ENCODE data around the gene HOMER1. TPM values are rescaled to one million over a fixed set of nuclear protein-coding genes. Genes with fewer than 3 reads are reported as not detected.

HOMER1 gene
- total and polyA plus RNA-seq, 2 donors (not counting 1 experiment from before 2014, with no cell fraction given), result 3.9 to 6.8 TPM

DNA sequence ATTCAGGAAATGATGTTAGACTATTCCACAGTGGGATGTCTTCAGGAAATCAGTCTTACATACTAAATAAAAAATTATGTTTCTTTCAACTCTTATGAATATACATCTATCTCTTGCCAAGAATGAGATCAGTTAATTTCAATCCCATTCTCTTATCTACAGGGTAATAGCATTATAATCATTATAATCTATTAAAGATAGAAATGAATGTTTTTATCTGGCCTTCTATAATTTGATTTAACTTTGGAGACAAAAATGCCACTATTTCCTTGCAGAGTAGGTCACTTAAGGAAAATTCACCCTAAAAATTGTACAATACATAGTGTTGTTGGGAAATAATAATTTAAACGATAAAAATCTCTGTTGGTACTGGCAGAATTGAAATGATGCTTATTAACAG is 96.4 kb downstream of the HOMER1 start:
- Histone ChIP-seq H3K4me1 (ENCODE audit: control insufficient read depth, extremely low read depth, insufficient read depth, low read length) (no peaks in the 10 kb centered on the region), H3K9ac (ENCODE audit: insufficient read depth, low read length) (no peak overlapping the region), H3K27ac (ENCODE audit: insufficient read depth, low read length) (no peak overlapping the region), H3K4me2 (ENCODE audit: extremely low read depth, insufficient read depth, low read length) (no peak overlapping the region), H3K36me3 (ENCODE audit: control insufficient read depth, insufficient read depth, low read length) (no peaks in the 10 kb centered on the region), H3K4me3 (replicated peaks in 1 of 4; ENCODE audit: control extremely low read depth in 1 of 4, insufficient read depth in 1 of 4, low read depth in 3 of 4, low read length in 4 of 4) (no peak overlapping the region), H4K20me1 (ENCODE audit: control insufficient read depth, extremely low read depth, insufficient read depth, low read length) (no peaks in the 10 kb centered on the region), H3K27me3 (ENCODE audit: control insufficient read depth, insufficient read depth, low read length) (no peaks in the 10 kb centered on the region), H2AFZ (ENCODE audit: low read length) (no peak overlapping the region), H3K9me3 (ENCODE audit: control insufficient read depth, insufficient read depth, low read depth, low read length) (no peaks in the 10 kb centered on the region), H3K79me2 (ENCODE audit: control insufficient read depth, insufficient read depth, low read length) (no peaks in the 10 kb centered on the region)
- DNase-seq (ENCODE audit: low read depth in 2 of 2), result no peak
- TF ChIP-seq, protein P1, sequence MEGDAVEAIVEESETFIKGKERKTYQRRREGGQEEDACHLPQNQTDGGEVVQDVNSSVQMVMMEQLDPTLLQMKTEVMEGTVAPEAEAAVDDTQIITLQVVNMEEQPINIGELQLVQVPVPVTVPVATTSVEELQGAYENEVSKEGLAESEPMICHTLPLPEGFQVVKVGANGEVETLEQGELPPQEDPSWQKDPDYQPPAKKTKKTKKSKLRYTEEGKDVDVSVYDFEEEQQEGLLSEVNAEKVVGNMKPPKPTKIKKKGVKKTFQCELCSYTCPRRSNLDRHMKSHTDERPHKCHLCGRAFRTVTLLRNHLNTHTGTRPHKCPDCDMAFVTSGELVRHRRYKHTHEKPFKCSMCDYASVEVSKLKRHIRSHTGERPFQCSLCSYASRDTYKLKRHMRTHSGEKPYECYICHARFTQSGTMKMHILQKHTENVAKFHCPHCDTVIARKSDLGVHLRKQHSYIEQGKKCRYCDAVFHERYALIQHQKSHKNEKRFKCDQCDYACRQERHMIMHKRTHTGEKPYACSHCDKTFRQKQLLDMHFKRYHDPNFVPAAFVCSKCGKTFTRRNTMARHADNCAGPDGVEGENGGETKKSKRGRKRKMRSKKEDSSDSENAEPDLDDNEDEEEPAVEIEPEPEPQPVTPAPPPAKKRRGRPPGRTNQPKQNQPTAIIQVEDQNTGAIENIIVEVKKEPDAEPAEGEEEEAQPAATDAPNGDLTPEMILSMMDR (conservative IDR thresholded peaks at IDR 0.05 in 1 of 2, IDR thresholded peaks at IDR 0.05 in 1 of 2; ENCODE audit: low read depth in 1 of 2, low read length in 2 of 2), result no peak
- TF ChIP-seq EZH2 (IDR thresholded peaks at IDR 0.05; ENCODE audit: low read length, missing control alignments), result no peak

DNA sequence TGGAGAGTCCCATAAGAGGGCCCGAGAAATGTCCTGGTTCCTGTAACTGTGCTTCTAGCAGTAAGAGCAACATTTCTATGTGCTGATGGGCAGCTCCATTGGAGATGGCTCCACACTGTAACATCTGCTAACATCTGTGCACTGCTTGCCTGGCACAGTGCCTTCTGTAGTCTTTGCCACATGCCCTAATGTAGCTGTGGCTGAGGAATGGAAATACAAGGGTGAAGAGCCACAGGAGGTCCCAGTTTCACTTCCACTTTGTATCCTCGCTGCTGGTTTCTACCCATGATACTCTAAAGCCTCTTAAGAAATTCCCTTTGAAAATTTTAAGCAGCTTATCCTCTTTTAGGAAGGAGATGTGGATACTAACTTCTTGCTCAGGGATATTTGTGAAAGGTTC is 97.4 kb downstream of the HOMER1 start:
- Histone ChIP-seq H3K4me3 (replicated peaks in 1 of 4; ENCODE audit: control extremely low read depth in 1 of 4, insufficient read depth in 1 of 4, low read depth in 3 of 4, low read length in 4 of 4) (peak overlapping the region in 1 of 4 experiments; percentile 32), H3K27ac (ENCODE audit: insufficient read depth, low read length) (no peak overlapping the region), H3K4me1 (ENCODE audit: control insufficient read depth, extremely low read depth, insufficient read depth, low read length) (no peaks in the 10 kb centered on the region), H3K9ac (ENCODE audit: insufficient read depth, low read length) (no peak overlapping the region), H3K4me2 (ENCODE audit: extremely low read depth, insufficient read depth, low read length) (peak overlapping the region; percentile 30), H3K36me3 (ENCODE audit: control insufficient read depth, insufficient read depth, low read length) (no peaks in the 10 kb centered on the region), H3K79me2 (ENCODE audit: control insufficient read depth, insufficient read depth, low read length) (no peaks in the 10 kb centered on the region), H4K20me1 (ENCODE audit: control insufficient read depth, extremely low read depth, insufficient read depth, low read length) (no peaks in the 10 kb centered on the region), H3K27me3 (ENCODE audit: control insufficient read depth, insufficient read depth, low read length) (no peaks in the 10 kb centered on the region), H2AFZ (ENCODE audit: low read length) (no peak overlapping the region), H3K9me3 (ENCODE audit: control insufficient read depth, insufficient read depth, low read depth, low read length) (no peaks in the 10 kb centered on the region)
- TF ChIP-seq, protein P1 (conservative IDR thresholded peaks at IDR 0.05 in 1 of 2, IDR thresholded peaks at IDR 0.05 in 1 of 2; ENCODE audit: low read depth in 1 of 2, low read length in 2 of 2), result no peak
- TF ChIP-seq EZH2 (IDR thresholded peaks at IDR 0.05; ENCODE audit: low read length, missing control alignments), result no peak
- peak in 1 of 2 donors; percentile 74 for DNase-seq (ENCODE audit: low read depth in 2 of 2)

DNA sequence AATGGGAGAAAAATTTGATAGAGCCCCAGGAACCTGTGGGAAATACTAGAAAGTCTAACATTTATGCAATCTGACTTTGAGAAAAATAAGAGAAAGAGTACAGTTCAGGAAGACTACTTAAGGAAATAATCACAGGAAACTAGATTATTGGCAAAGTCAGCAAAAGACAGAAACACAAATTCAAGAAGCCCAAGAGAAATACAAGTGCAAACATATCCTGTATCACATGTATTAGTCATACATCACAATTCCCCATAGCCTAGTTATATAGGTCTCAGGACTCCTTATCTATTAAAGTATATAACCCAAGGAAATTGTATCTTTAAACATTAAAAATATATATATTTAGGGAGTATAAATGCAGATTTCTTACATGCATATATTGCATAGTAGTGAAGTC is 100.8 kb downstream of the HOMER1 start:
- no peaks in the 10 kb centered on the region for H3K27me3 ChIP-seq (ENCODE audit: control insufficient read depth, insufficient read depth, low read length)
- H3K9ac ChIP-seq (ENCODE audit: insufficient read depth, low read length), result no peak overlapping the region
- no peaks in the 10 kb centered on the region for H3K36me3 ChIP-seq (ENCODE audit: control insufficient read depth, insufficient read depth, low read length)
- TF ChIP-seq, protein P1 (conservative IDR thresholded peaks at IDR 0.05 in 1 of 2, IDR thresholded peaks at IDR 0.05 in 1 of 2; ENCODE audit: low read depth in 1 of 2, low read length in 2 of 2), result no peak
- TF ChIP-seq EZH2 (IDR thresholded peaks at IDR 0.05; ENCODE audit: low read length, missing control alignments), result no peak
- no peak overlapping the region for H3K27ac ChIP-seq (ENCODE audit: insufficient read depth, low read length)
- H3K4me1 ChIP-seq (ENCODE audit: control insufficient read depth, extremely low read depth, insufficient read depth, low read length), result no peaks in the 10 kb centered on the region
- no peak overlapping the region for H3K4me3 ChIP-seq (replicated peaks in 1 of 4; ENCODE audit: control extremely low read depth in 1 of 4, insufficient read depth in 1 of 4, low read depth in 3 of 4, low read length in 4 of 4)
- DNase-seq (ENCODE audit: low read depth in 2 of 2), result no peak
- H3K79me2 ChIP-seq (ENCODE audit: control insufficient read depth, insufficient read depth, low read length), result no peaks in the 10 kb centered on the region
- H2AFZ ChIP-seq (ENCODE audit: low read length), result no peak overlapping the region
- no peaks in the 10 kb centered on the region for H3K9me3 ChIP-seq (ENCODE audit: control insufficient read depth, insufficient read depth, low read depth, low read length)
- H3K4me2 ChIP-seq (ENCODE audit: extremely low read depth, insufficient read depth, low read length), result no peak overlapping the region
- no peaks in the 10 kb centered on the region for H4K20me1 ChIP-seq (ENCODE audit: control insufficient read depth, extremely low read depth, insufficient read depth, low read length)
